DOHH2 (cell line): ENCODE data around the gene SIGLEC6.

Experiments
- CTCF ChIP-seq: fragments of 200-600 bp; sonication (generic); IDR thresholded peaks from one replicate; pipeline ENCODE4 v1.5.1; 2014; ENCODE audit warnings: antibody characterized with exemption, mild to moderate bottlenecking, low read depth, low read length; ENCODE audit not compliant: poor library complexity, severe bottlenecking
- EZH2phosphoT487 ChIP-seq: fragments of 200-600 bp; sonication (generic); IDR thresholded peaks from 2 replicates; pipeline ENCODE4 v1.6.1; 2017; ENCODE audit warnings: borderline replicate concordance, mild to moderate bottlenecking, antibody characterized with exemption, low read length, moderate library complexity, mixed read lengths

- TF ChIP-seq CTCF: no peak
- TF ChIP-seq EZH2phosphoT487: no peak
Observed at GRCh38 chr19:51542699-51543098, 11.2 kb upstream of the SIGLEC6 start.
